SU-DHL-6 (cell line): ENCODE results near the gene ATP8B2.

ENCODE experiments used
- CTCF ChIP-seq: fragments of 200-600 bp; sonication (generic); IDR thresholded peaks from one replicate; pipeline ENCODE4 v1.5.1; 2017; ENCODE audit warnings: antibody characterized with exemption, mild to moderate bottlenecking, low read length, moderate library complexity; ENCODE audit not compliant: insufficient read depth, poor library complexity, severe bottlenecking
- EZH2phosphoT487 ChIP-seq: fragments of 200-600 bp; sonication (generic), shearing (Covaris generic); conservative IDR thresholded peaks from 2 replicates; pipeline ENCODE4 v1.6.1; 2018; ENCODE audit warnings: mild to moderate bottlenecking, antibody characterized with exemption, low read length, moderate library complexity, mixed read lengths

- TF ChIP-seq CTCF: no peak
- TF ChIP-seq EZH2phosphoT487: no peak
These were observed 34.4 kb upstream of the ATP8B2 start for GRCh38 chr1:154290921-154291320.
